BE2C (cell line): ENCODE data around the gene USP14.

Experiments
- DNase-seq: peaks from one replicate; pipeline ENCODE4 v3.0.0-alpha.2; 2020
- H3K27me3 ChIP-seq: fragments of 250-450 bp; sonication (Bioruptor Pico); 2 replicates; pipeline ENCODE4 v1.5.1; 2020; ENCODE audit warnings: mild to moderate bottlenecking
- H3K36me3 ChIP-seq: fragments of 250-450 bp; sonication (Bioruptor Pico); 2 replicates; pipeline ENCODE4 v1.5.1; 2020; ENCODE audit warnings: mild to moderate bottlenecking
- H3K4me1 ChIP-seq: fragments of 250-450 bp; sonication (Bioruptor Pico); 2 replicates; pipeline ENCODE4 v1.5.1; 2020
- H3K4me3 ChIP-seq: 2 replicates; pipeline ENCODE4 v1.5.1; 2011; ENCODE audit warnings: low read depth, low read length
- H3K9me3 ChIP-seq: fragments of 250-450 bp; sonication (Bioruptor Pico); 2 replicates; pipeline ENCODE4 v1.5.1; 2020
- CTCF ChIP-seq: IDR thresholded peaks from 2 replicates; pipeline ENCODE4 v1.5.1; 2012; ENCODE audit warnings: mild to moderate bottlenecking, low read depth, low read length

Gene USP14

GRCh38 chr18:172361-172760, 14.0 kb downstream of the USP14 start:
- TF ChIP-seq CTCF = no peak
- Histone ChIP-seq H3K9me3 (no peaks in the 10 kb centered on the region), H3K36me3 (no peaks in the 10 kb centered on the region; the same call in 1 of the 2 replicates), H3K4me3 (no peak overlapping the region), H3K27me3 (no peaks in the 10 kb centered on the region), H3K4me1 (no peaks in the 10 kb centered on the region)
- no peak for DNase-seq

GRCh38 chr18:179499-179898, 21.1 kb downstream of the USP14 start:
- no peaks in the 10 kb centered on the region for H3K27me3 ChIP-seq
- no peaks in the 10 kb centered on the region for H3K4me1 ChIP-seq
- no peaks in the 10 kb centered on the region for H3K9me3 ChIP-seq
- H3K36me3 ChIP-seq = peaks cover 3% of the 10 kb centered on the region; the same call in 1 of the 2 replicates
- no peak for TF ChIP-seq CTCF
- no peak overlapping the region for H3K4me3 ChIP-seq
- DNase-seq = no peak

- H3K27me3 ChIP-seq = no peaks in the 10 kb centered on the region
- no peak for TF ChIP-seq CTCF
- H3K4me3 ChIP-seq = no peak overlapping the region
- DNase-seq = no peak
- no peaks in the 10 kb centered on the region for H3K4me1 ChIP-seq
- no peaks in the 10 kb centered on the region for H3K9me3 ChIP-seq
- H3K36me3 ChIP-seq = peaks cover 6% of the 10 kb centered on the region
Observed at GRCh38 chr18:181711-182110, 23.4 kb downstream of the USP14 start.

- Histone ChIP-seq H3K27me3 (no peaks in the 10 kb centered on the region), H3K36me3 (peaks cover 6% of the 10 kb centered on the region), H3K4me3 (no peak overlapping the region), H3K9me3 (no peaks in the 10 kb centered on the region), H3K4me1 (no peaks in the 10 kb centered on the region)
- no peak for TF ChIP-seq CTCF
- peak; percentile 6 for DNase-seq
Observed at GRCh38 chr18:183769-184168, 25.4 kb downstream of the USP14 start.

GRCh38 chr18:189254-189653, 30.9 kb downstream of the USP14 start:
- no peaks in the 10 kb centered on the region for H3K9me3 ChIP-seq
- DNase-seq = no peak
- TF ChIP-seq CTCF = no peak
- H3K36me3 ChIP-seq = peaks cover 3% of the 10 kb centered on the region; the same call in 1 of the 2 replicates
- H3K4me1 ChIP-seq = no peaks in the 10 kb centered on the region
- H3K27me3 ChIP-seq = no peaks in the 10 kb centered on the region
- H3K4me3 ChIP-seq = no peak overlapping the region

- Histone ChIP-seq H3K9me3 (no peaks in the 10 kb centered on the region), H3K36me3 (0 out of 2 replicates have a peak, but pooled peaks cover under 1% of the 10 kb centered on the region), H3K4me1 (no peaks in the 10 kb centered on the region), H3K27me3 (no peaks in the 10 kb centered on the region), H3K4me3 (no peak overlapping the region)
- DNase-seq = no peak
- no peak for TF ChIP-seq CTCF
Observed at GRCh38 chr18:191725-192124, 33.4 kb downstream of the USP14 start.
